HEK293 (cell line): ENCODE measurements around the gene COL7A1.

Experiments used
- CTCF ChIA-PET: fragments of 350-600 bp; formaldehyde crosslinking; extraction: SDS; loops from one replicate; lab custom pipeline; 2021; ENCODE audit warnings: antibody characterized with exemption; lab: Yijun Ruan, JAX
- POLR2A ChIA-PET: fragments of 300-600 bp; formaldehyde crosslinking; extraction: SDS; loops from one replicate; lab custom pipeline; 2020; ENCODE audit warnings: antibody characterized with exemption, inconsistent platforms; lab: Yijun Ruan, JAX
- H3K27ac ChIP-seq: fragments of 200-500 bp; sonication (Bioruptor generic); 2 replicates; pipeline ENCODE4 v1.5.1; 2014; ENCODE audit warnings: low read depth, low read length, control low read depth, inconsistent platforms; ENCODE audit errors: extremely low read depth
- H3K36me3 ChIP-seq, 2 experiments: fragments of 200-500 bp in 1 of 2; sonication (Bioruptor generic) in 1 of 2; 1 replicate in 1 of 2; 2 replicates in 1 of 2; pipeline ENCODE4 v1.5.1; 2014 to 2017; ENCODE audit warnings: inconsistent platforms in 2 of 2, low read length in 2 of 2; ENCODE audit not compliant: control insufficient read depth in 2 of 2, insufficient read depth in 1 of 2
- H3K4me1 ChIP-seq: fragments of 200-500 bp; sonication (Bioruptor generic); 2 replicates; pipeline ENCODE4 v1.5.1; 2014; ENCODE audit warnings: mild to moderate bottlenecking, low read length, inconsistent platforms; ENCODE audit not compliant: control insufficient read depth, insufficient read depth
- H3K4me3 ChIP-seq: 2 replicates; pipeline ENCODE4 v1.5.1; 2011; ENCODE audit warnings: low read depth, mild to moderate bottlenecking, control low read depth, low read length, moderate library complexity
- H3K9me3 ChIP-seq: fragments of 200-500 bp; sonication (Bioruptor generic); 2 replicates; pipeline ENCODE4 v1.5.1; 2014; ENCODE audit warnings: low read depth, low read length, inconsistent platforms; ENCODE audit not compliant: control insufficient read depth, insufficient read depth
- BCL11B ChIP-seq: fragments of 450-650 bp; formaldehyde crosslinking; IDR thresholded peaks from 2 replicates; pipeline ENCODE4 v1.5.1; 2016; ENCODE audit warnings: low read depth, missing biosample characterization, missing genetic modification characterization
- FEZF1 ChIP-seq: fragments of 450-650 bp; formaldehyde crosslinking; IDR thresholded peaks from 2 replicates; pipeline ENCODE4 v1.5.1; 2016; ENCODE audit warnings: missing biosample characterization, missing genetic modification characterization
- GFI1B ChIP-seq: fragments of 450-650 bp; formaldehyde crosslinking; IDR thresholded peaks from 2 replicates; pipeline ENCODE4 v1.5.1; 2016; ENCODE audit warnings: missing biosample characterization, missing genetic modification characterization
- KLF1 ChIP-seq: fragments of 450-650 bp; formaldehyde crosslinking; IDR thresholded peaks from 2 replicates; pipeline ENCODE4 v1.5.1; 2016; ENCODE audit warnings: missing biosample characterization, missing genetic modification characterization
- YY2 ChIP-seq: fragments of 450-650 bp; formaldehyde crosslinking; IDR thresholded peaks from 2 replicates; pipeline ENCODE4 v1.5.1; 2016; ENCODE audit warnings: missing biosample characterization, missing genetic modification characterization
- ZEB2 ChIP-seq: fragments of 450-650 bp; formaldehyde crosslinking; IDR thresholded peaks from 2 replicates; pipeline ENCODE4 v1.5.1; 2016; ENCODE audit warnings: missing biosample characterization, missing genetic modification characterization
- ZFP3 ChIP-seq: fragments of 450-650 bp; formaldehyde crosslinking; IDR thresholded peaks from 2 replicates; pipeline ENCODE4 v1.5.1; 2016; ENCODE audit warnings: low read depth, missing biosample characterization, missing genetic modification characterization
- ZNF148 ChIP-seq: fragments of 450-650 bp; formaldehyde crosslinking; IDR thresholded peaks from 2 replicates; pipeline ENCODE4 v1.5.0; 2017; ENCODE audit warnings: missing biosample characterization, missing genetic modification characterization, borderline replicate concordance
- ZNF2 ChIP-seq: fragments of 450-650 bp; formaldehyde crosslinking; IDR thresholded peaks from 2 replicates; pipeline ENCODE4 v1.5.1; 2016; ENCODE audit warnings: missing biosample characterization, missing genetic modification characterization
- ZNF221 ChIP-seq: fragments of 450-650 bp; formaldehyde crosslinking; IDR thresholded peaks from 2 replicates; pipeline ENCODE4 v1.5.1; 2017; ENCODE audit warnings: missing biosample characterization, missing genetic modification characterization, borderline replicate concordance
- ZNF404 ChIP-seq: fragments of 450-650 bp; formaldehyde crosslinking; IDR thresholded peaks from 2 replicates; pipeline ENCODE4 v1.5.1; 2017; ENCODE audit warnings: missing biosample characterization, missing genetic modification characterization
- ZNF488 ChIP-seq: fragments of 450-650 bp; formaldehyde crosslinking; IDR thresholded peaks from 2 replicates; pipeline ENCODE4 v1.5.1; 2016; ENCODE audit warnings: missing biosample characterization, missing genetic modification characterization
- ZNF518A ChIP-seq: fragments of 450-650 bp; formaldehyde crosslinking; conservative IDR thresholded peaks from 2 replicates; pipeline ENCODE4 v1.5.1; 2016; ENCODE audit warnings: low read depth, missing biosample characterization, missing genetic modification characterization
- ZNF529 ChIP-seq: fragments of 450-650 bp; formaldehyde crosslinking; IDR thresholded peaks from 2 replicates; pipeline ENCODE4 v1.5.1; 2017; ENCODE audit warnings: missing genetic modification characterization, missing biosample characterization; ENCODE audit not compliant: insufficient replicate concordance
- ZNF585B ChIP-seq: fragments of 450-650 bp; formaldehyde crosslinking; IDR thresholded peaks from 2 replicates; pipeline ENCODE4 v1.5.1; 2016; ENCODE audit warnings: missing biosample characterization, missing genetic modification characterization
- ZNF623 ChIP-seq: fragments of 450-650 bp; formaldehyde crosslinking; IDR thresholded peaks from 2 replicates; pipeline ENCODE4 v1.5.1; 2016; ENCODE audit warnings: missing biosample characterization, missing genetic modification characterization
- ZNF639 ChIP-seq: fragments of 450-650 bp; formaldehyde crosslinking; IDR thresholded peaks from 2 replicates; pipeline ENCODE4 v1.5.1; 2016; ENCODE audit warnings: missing biosample characterization, missing genetic modification characterization
- ZNF791 ChIP-seq: fragments of 450-650 bp; formaldehyde crosslinking; IDR thresholded peaks from 2 replicates; pipeline ENCODE4 v1.5.1; 2016; ENCODE audit warnings: missing biosample characterization, missing genetic modification characterization
- ZSCAN5A ChIP-seq: fragments of 450-650 bp; formaldehyde crosslinking; IDR thresholded peaks from 2 replicates; pipeline ENCODE4 v1.5.1; 2016; ENCODE audit warnings: missing biosample characterization, missing genetic modification characterization

Gene COL7A1

GRCh38 chr3:48568476-48568875, 26.7 kb downstream of the COL7A1 start (continued):
- TF ChIP-seq KLF1 (no peak), YY2 (tag by site-specific recombination) (no peak), ZEB2 (tag by site-specific recombination) (no peak)

- no peak overlapping the region for H3K27ac ChIP-seq
- no peaks in the 10 kb centered on the region for H3K9me3 ChIP-seq
- CTCF ChIA-PET: interaction anchor here (0.6 to 0.7 kb wide), 2 partner anchors 69 to 1288 kb away, joined by 3 read pairs; no protein-coding TSS in a partner anchor
- TF ChIP-seq ZNF623 (tag by site-specific recombination): no peak
- no peak for TF ChIP-seq ZFP3 (tag by site-specific recombination)
- no peak for TF ChIP-seq ZNF404
- no peak for TF ChIP-seq FEZF1 (tag by site-specific recombination)
- TF ChIP-seq ZNF2 (tag by site-specific recombination): no peak
- no peak for TF ChIP-seq BCL11B (tag by site-specific recombination)
- no peak for TF ChIP-seq ZSCAN5A
- no peak for TF ChIP-seq GFI1B (tag by site-specific recombination)
- no peak for TF ChIP-seq ZNF221
- no peak for TF ChIP-seq ZNF148 (tag by site-specific recombination)
- TF ChIP-seq ZNF639 (tag by site-specific recombination): no peak
- TF ChIP-seq ZNF791 (tag by site-specific recombination): no peak
- TF ChIP-seq ZNF488: no peak
- TF ChIP-seq ZNF529 (tag by site-specific recombination): no peak
- TF ChIP-seq, all 188 proteins: peak for 0
- Histone ChIP-seq H3K4me1 (no peaks in the 10 kb centered on the region), H3K36me3 (no peaks in the 10 kb centered on the region), H3K4me3 (no peak overlapping the region)
- POLR2A ChIA-PET: no interaction called here
Observed at GRCh38 chr3:48567500-48567899, 27.6 kb downstream of the COL7A1 start.

GRCh38 chr3:48567090-48567489, 28.0 kb downstream of the COL7A1 start:
- Histone ChIP-seq H3K36me3 (no peaks in the 10 kb centered on the region), H3K27ac (no peak overlapping the region), H3K4me3 (no peak overlapping the region), H3K4me1 (no peaks in the 10 kb centered on the region)
- CTCF ChIA-PET: interaction anchor here (0.6 to 0.7 kb wide), 2 partner anchors 69 to 1288 kb away, joined by 3 read pairs; no protein-coding TSS in a partner anchor
- no peak for TF ChIP-seq ZNF518A (tag by site-specific recombination)
- TF ChIP-seq ZNF585B (tag by site-specific recombination): peak; percentile 20; the same call in 1 of the 2 replicates
- TF ChIP-seq, all 188 proteins: peak for 1
- POLR2A ChIA-PET: no interaction called here
- no peaks in the 10 kb centered on the region for H3K9me3 ChIP-seq
